ENCODE measurements around the gene MTHFD1L.
"Not testable (repeated sequence)": the region's sequence is repeated elsewhere in the genome, so short reads cannot be mapped to it uniquely, and the experiment has no call there.

MTHFD1L gene

DNA sequence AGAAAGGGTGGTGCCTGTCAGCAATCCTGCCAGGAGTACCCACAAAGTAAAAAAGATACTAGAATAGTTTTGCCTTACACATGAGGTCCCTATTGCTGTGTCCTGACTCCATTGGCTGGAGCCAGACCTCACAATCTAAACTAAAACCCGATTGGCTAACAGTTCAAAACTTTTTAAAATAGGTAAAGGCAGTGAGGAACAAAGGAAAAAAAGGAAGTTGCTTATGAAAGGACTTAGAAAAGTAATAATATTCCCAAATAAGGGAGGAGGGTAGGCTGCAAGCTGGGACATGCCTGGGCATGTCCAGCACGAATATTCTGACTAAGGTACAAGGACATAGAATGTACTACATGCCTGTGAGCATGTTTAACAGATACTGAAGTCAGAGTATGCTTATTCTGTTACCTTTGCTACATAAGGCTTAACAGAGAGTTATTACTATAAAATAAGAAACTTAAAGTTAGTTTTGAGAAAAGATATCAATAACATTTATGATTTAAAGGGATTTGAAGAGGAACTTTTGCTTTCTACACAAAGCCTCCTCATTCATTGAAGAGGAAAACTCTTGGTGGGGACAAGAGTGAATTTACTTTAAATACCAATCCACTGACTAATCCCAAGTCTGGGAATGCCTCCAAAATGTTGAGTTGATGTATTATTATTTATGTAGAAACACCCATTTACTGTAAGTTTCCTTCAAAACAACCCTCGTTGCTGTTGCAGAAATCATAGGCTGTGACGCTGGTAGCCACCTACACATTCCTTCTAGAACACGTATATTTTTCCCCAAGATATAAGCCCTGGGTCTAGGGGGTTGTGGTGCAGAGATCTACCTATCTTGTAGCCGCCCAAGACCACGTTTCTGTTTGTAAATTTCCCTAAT is 8.2 kb upstream of the MTHFD1L start:
- no peak for TF ChIP-seq POLR2A (IDR thresholded peaks at IDR 0.05; ENCODE audit: low read depth, low read length)
- FAIRE-seq = no peak
- DNase-seq (ENCODE audit: insufficient read length, low spot score) = no peak

DNA sequence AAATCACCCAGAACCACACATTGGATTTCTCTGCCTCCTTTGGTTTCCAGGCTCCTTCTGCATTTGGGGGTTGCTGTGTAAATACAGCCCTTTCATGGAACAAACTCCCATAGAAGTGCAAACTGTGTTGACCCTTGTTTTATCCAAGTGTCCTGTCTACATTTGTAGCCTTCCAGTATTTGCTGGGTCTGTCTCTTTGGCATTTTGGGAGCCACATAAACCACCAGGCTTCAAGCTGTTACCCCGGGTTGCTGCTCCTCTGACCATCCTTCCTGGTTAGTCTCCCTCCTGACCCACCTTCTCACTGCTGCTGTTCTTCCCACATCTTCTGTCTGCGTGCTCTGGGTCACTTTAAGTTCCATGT is 7.6 kb upstream of the MTHFD1L start:
- no peak for TF ChIP-seq POLR2A (IDR thresholded peaks at IDR 0.05; ENCODE audit: low read depth, low read length)
- DNase-seq (ENCODE audit: insufficient read length, low spot score) = no peak
- FAIRE-seq = no peak

GRCh38 chr6:150861448-150862168 is 3.9 kb upstream of the MTHFD1L start:
- not testable (repeated sequence) for FAIRE-seq; DNase-seq (ENCODE audit: insufficient read length, low spot score)

GRCh38 chr6:150863213-150863928 is 2.1 kb upstream of the MTHFD1L start:
- no peak for FAIRE-seq
- TF ChIP-seq POLR2A (IDR thresholded peaks at IDR 0.05; ENCODE audit: low read depth, low read length) = no peak
- DNase-seq (ENCODE audit: insufficient read length, low spot score) = no peak

GRCh38 chr6:150865043-150865405 is 478 bp upstream of the MTHFD1L start:
- FAIRE-seq = no peak
- no peak for DNase-seq (ENCODE audit: insufficient read length, low spot score)

GRCh38 chr6:150866147-150866990 is 867 bp downstream of the MTHFD1L start:
- DNase-seq (ENCODE audit: insufficient read length, low spot score) (peak; percentile 33), FAIRE-seq (no peak)
- peak; percentile 44; the same call in 1 of the 2 replicates for TF ChIP-seq POLR2A (IDR thresholded peaks at IDR 0.05; ENCODE audit: low read depth, low read length)

More at GRCh38 chr6:150865043-150865405, 478 bp upstream of the MTHFD1L start:
- no peak for TF ChIP-seq POLR2A (IDR thresholded peaks at IDR 0.05; ENCODE audit: low read depth, low read length)

GRCh38 chr6:150866991-150867501 is 1.5 kb downstream of the MTHFD1L start:
- TF ChIP-seq POLR2A (IDR thresholded peaks at IDR 0.05; ENCODE audit: low read depth, low read length) = no peak
- DNase-seq (ENCODE audit: insufficient read length, low spot score) (no peak), FAIRE-seq (no peak)

DNA sequence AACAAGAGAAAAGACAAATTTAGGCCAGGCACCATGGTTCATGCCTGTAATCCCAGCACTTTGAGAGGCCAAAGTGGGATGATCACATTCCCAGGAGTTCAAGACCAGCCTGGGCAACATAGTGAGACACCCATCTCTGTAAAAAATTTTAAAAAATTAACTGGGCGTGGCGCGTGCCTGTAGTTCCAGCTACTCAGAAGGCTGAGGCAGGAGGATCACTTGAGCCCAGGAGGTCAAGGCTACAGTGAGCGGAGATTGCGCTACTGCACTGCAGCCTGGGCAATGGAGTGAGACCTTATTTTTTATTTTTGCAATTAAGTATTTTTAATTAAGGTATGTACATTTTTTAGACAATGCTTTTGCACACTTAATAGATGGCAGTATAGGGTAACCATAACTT is 3.3 kb downstream of the MTHFD1L start:
- DNase-seq (ENCODE audit: insufficient read length, low spot score) (no peak), FAIRE-seq (no peak)
- no peak for TF ChIP-seq POLR2A (IDR thresholded peaks at IDR 0.05; ENCODE audit: low read depth, low read length)

DNA sequence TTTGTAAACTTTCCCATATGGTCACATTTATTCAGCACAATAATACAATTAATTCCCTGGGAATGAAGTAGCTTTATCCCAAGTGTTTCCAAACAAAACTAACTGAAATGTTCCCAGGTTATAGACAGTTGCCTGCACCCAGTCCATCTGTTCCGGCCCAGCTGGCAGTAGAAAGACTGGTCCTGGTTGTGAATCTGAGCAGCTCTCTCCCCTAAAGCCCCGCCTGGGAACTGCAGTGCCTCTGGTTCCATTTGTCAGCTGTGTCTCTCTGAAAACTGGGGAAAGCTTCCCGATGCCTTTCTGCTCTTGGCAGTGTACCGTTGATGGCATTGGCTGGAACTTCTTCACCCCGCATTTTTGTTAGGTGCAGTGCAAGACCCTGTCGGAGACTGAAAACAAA is 8.7 kb downstream of the MTHFD1L start:
- no peak for FAIRE-seq
- TF ChIP-seq POLR2A (IDR thresholded peaks at IDR 0.05; ENCODE audit: low read depth, low read length) = no peak
- DNase-seq (ENCODE audit: insufficient read length, low spot score) = no peak

DNA sequence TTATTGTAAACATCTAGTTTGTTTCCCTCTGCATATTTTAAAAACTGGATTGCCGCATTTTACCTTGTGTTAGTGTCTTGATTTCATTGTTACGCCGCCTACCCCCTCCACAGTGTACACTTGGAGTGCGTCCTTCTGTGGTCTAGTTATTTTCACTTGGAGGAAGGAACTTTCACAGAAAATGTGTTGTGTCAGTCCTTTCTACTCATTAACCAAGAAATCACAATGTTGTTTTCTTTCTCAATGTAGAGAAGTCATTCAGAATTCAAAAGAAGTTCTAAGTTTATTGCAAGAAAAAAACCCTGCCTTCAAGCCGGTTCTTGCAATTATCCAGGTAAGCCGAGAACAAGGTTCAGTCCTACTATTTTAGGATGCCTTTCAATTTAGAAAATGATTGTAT is 10.3 kb downstream of the MTHFD1L start:
- TF ChIP-seq POLR2A (IDR thresholded peaks at IDR 0.05; ENCODE audit: low read depth, low read length) = no peak
- FAIRE-seq (no peak), DNase-seq (ENCODE audit: insufficient read length, low spot score) (no peak)

- DNase-seq (ENCODE audit: insufficient read length, low spot score) (no peak), FAIRE-seq (no peak)
- TF ChIP-seq POLR2A (IDR thresholded peaks at IDR 0.05; ENCODE audit: low read depth, low read length) = no peak
These were observed 11.1 kb downstream of the MTHFD1L start for GRCh38 chr6:150876598-150876997.

DNA sequence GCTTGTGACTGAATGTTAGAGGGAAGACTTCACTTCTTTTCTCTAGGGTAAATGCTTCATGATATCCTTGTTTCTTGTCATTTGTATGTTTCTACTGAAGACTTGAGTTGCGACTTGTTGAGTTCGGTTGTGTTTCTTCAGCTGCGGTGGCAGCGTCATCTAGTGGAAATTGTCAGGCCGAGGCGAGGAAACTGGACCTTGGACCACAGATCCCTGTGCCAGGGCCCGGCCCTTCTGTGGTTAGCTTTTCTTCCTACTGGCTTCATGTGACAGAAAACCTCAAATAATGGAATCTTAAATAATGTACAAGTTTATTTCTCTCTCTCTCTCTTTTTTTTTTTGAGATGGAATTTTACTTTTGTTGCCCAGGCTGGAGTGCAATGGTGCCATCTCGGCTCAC is 12.4 kb downstream of the MTHFD1L start:
- DNase-seq (ENCODE audit: insufficient read length, low spot score) (no peak), FAIRE-seq (no peak)
- no peak for TF ChIP-seq POLR2A (IDR thresholded peaks at IDR 0.05; ENCODE audit: low read depth, low read length)

All from H54 (cell line).